Ramos (cell line): ENCODE data around the gene POLR2C.

ENCODE experiments used
- in situ Hi-C: fragments of 300-500 bp; cut with MboI; formaldehyde crosslinking; loops from one replicate; pipeline ENCODE4 v1.14.3; 2022; ENCODE audit warnings: low sequenced_read_pairs; ENCODE audit not compliant: unreplicated experiment

POLR2C gene

GRCh38 chr16:57446531-57447185 is 15.8 kb upstream of the POLR2C start:
- in situ Hi-C loops, result no loop called here

- in situ Hi-C loops, result no loop called here
Observed at GRCh38 chr16:57447186-57447962, 15.1 kb upstream of the POLR2C start, which contains the start of the genes CIAPIN1 and COQ9. TSS of gene CIAPIN1 (minus strand) at chr16:57447385. CDS start at chr16:57440928, 6,457 bp downstream. TSS of gene COQ9 (plus strand) at chr16:57447479. CDS start at chr16:57447506, 27 bp downstream.

- in situ Hi-C loops, result no loop called here
Observed at GRCh38 chr16:57452021-57452420, 10.5 kb upstream of the POLR2C start.

GRCh38 chr16:57462978-57463362 is 491 bp downstream of the POLR2C start:
- in situ Hi-C loops, result no loop called here

DNA sequence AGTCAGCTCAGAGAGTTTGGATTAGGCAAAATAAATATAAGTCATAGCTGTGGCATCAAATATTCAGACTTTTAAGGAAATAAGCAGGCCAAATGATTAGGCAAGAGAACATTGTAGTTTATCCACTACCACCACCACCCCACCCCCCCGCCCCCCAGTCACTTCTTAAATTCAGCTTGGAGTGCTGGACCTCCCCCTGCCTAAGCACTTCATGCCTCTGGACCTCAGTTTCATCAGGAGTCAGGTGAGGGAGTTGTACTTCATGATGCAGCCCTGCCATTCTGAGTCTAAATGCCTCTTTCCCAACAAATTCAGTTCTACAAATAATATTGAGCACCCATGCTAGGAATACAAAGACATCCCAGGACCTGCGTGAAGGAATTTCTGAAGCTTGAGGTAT is 2.0 kb downstream of the POLR2C start:
- in situ Hi-C loops, result no loop called here

GRCh38 chr16:57468346-57468745 is 5.9 kb downstream of the POLR2C start:
- in situ Hi-C loops, result no loop called here

GRCh38 chr16:57469046-57469445 is 6.6 kb downstream of the POLR2C start:
- in situ Hi-C loops, result no loop called here

DNA sequence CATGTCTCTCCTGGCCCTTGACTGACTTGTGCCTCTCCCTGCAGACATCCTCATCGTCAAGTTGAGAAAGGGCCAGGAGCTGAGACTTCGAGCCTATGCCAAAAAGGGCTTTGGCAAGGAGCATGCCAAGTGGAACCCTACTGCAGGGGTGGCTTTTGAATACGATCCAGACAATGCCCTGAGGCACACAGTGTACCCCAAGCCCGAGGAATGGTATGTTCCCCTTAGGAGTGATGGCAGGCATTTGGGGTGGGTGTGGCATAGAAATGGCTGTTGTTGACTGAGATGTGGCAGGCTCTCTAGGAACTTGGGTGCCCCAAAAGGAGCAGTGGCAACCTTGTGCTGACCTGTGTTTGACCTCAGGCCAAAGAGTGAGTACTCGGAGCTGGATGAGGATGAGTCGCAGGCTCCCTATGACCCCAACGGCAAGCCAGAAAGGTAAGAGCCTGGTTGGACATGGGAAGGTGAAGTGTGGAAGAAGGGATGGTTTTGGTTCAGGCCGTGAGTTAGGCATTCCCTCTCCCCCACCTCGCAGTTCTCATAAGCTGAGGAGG is 7.5 kb downstream of the POLR2C start:
- in situ Hi-C loops, result no loop called here

- in situ Hi-C loops, result no loop called here
Observed at GRCh38 chr16:57470711-57471110, 8.2 kb downstream of the POLR2C start.

GRCh38 chr16:57471209-57471608 is 8.7 kb downstream of the POLR2C start:
- in situ Hi-C loops, result no loop called here

DNA sequence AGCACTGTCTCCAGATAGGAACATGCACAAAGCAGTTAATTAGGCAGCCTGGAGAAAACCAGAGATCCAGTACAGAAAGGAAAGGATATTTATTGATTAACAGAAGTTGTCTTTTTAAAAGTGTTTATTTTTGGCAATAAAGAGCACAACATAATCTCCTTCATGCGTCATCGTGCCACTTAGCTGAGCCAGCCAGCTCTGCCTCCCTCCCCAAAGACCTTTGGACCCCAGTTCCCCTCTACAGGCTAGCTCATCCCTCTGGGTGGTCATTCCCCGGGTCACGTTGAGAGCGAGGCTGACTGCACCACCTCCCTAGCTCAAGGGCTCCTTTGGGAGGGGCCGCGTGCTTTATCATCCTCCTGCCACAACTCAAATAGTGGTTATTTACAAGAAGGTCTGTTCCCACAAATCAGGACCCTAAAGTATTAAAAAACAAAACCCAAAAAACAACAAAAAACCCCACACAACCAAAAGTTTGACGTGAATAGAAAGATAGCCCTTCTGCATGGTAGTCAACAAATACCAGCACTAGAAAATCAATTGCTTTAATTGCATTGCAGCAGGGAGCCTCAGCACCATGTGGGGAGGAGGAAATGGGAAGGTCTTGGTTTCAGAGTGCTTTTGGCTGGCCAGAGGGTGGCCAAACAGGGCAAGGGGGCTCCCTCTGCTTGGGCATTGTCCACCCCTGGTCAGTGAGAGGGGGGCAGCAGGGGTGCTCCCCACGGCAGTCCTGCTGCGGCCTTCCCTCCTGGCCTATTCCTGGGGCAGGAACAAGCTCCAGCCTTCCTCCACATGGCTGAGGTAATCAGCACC is 9.6 kb downstream of the POLR2C start:
- in situ Hi-C loops, result no loop called here

GRCh38 chr16:57472665-57473060 is 10.2 kb downstream of the POLR2C start:
- in situ Hi-C loops, result no loop called here

- in situ Hi-C loops, result no loop called here
Observed at GRCh38 chr16:57473176-57473840, 10.8 kb downstream of the POLR2C start.

DNA sequence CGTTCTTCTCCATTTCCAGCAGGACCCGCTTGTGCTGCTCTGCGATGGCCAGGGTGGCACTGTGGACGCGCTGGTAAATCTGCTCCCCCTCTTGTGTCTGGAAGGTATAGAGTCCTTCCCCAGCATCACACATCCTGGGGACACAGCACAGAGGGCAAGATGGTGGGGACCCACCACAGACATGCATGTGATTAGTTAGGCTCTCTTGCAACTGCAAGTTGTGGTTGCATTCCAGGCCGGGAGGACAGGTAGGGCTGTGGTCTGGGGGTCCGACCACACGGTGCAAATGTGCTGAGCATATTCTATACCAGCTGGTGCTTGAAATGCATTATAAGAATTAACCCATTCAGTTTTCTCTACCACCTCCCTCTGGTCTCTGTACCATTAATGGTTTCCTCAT is 11.4 kb downstream of the POLR2C start:
- in situ Hi-C loops, result no loop called here

DNA sequence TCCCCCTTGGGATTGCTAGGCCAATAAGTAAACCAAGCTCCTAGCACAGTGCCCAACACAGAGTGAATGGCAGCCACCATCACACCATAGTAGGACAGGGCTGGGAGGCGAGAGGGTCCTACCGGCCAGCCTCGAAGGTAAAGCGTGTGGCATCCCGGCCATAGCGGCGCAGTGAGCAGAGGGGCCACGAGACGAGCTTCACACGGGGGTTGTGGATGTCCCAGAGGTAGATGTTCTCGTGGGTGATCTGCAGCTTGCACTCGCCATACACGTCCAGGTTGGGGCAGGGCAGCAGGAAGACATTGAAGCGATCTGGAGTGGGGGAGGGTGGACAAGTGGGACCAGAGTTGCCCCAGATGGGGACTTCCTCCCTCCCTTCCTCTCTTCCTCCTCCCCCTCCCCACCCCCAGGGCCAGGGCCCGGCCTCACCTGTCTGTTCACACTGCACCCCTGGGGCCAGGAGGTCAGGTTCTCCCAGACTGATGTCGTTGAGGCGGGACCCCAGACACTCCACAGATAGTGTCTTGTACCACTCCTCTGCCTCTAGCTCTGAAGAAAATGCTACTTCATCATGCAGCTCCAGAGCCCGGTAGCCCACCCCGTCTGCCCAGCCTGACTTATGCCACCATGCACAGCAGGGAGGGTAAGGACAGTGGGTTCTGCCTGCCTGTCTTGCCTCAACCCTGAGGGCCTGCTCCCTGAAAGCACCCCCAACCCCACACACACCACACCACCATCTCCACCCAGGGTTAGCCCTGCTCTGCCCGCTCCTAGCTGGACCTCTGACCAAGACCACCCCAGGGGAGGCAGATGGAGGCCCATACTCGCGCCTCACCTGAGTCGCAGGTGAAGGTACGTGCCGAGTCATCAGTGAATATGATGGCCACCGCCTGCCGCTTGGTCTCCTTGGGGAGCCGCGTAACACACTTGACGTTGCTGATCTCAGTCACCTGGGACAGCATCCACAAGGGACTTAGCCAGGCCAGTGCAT is 12.5 kb downstream of the POLR2C start:
- in situ Hi-C loops, result no loop called here

DNA sequence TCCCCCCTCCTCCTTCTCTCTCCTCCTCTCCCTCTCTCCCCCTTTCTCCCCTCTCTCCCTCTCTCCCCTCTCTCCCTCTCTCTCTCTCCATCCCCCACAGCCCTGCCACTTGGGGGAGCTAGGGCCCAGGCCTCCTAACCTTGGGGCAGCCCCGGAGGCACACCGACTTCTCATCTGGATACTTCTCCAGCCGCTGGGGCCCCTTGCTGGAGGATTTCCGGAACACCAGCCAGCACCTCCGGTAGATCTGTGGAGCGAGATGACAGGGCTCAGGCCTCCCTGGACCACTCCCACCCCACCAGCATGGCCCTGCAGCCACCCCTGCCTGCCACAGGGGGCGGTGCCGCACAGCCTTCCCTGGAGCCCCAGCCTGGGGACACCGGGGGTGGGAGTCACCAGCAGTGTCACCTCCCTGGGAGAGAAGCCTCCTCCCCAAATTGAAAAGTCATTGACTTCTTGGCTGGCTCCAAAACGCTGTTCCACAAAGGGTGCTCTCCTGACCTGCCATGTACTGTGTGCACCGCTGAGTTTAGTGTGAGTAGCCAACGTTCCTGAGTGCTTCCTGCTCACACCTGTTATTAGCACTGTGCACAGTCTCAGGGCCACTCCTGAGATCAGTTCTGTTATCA is 13.3 kb downstream of the POLR2C start:
- in situ Hi-C loops, result no loop called here

DNA sequence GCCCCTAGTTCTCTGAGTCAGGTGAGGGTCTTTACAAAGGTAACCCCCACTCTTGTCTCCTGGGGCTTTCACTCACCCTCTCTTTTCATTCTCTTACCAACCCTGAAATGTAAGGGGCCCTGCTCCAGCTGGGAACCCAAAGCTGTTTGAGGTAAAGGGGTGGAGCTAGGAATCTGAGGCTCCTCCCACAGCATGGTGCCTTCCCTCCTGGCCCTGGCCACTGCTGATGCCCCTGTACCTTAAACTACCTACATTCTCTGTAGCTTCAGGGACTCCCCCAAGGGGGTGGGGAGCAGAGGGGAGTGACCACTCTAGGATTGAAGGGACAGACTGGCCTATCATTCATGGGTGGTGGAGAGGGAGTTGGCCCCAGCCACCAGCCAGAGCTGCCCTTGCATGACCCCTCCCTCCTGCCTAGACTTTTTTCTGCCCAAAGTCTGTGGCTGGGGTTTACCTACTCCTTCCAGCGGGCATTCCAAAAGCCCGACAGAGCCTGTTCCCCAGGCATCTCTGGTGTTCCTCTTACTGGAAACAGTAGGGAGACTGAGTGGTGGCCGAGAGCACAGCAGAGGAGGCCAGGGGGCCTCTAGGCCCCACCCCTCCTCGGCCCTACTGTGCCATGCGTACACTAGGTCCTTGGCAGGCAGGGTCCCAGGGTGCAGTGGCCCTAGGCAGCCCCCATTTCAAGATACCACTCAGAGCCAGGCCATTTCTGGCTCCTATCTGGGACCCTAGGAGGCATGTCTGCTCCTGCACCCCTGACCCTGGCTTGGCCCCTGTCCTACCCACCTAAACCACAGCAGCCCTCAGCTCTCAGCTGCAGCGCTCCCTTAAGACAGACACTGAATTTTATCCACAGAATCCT is 14.3 kb downstream of the POLR2C start:
- in situ Hi-C loops, result no loop called here
